OCI-LY7 (cell line): ENCODE results near the gene TBC1D24. TPM values are rescaled to one million over a fixed set of nuclear protein-coding genes. Genes with fewer than 3 reads are reported as not detected.
"Not testable (repeated sequence)": the region's sequence is repeated elsewhere in the genome, so short reads cannot be mapped to it uniquely, and the experiment has no call there.

Experiments
- BruUV-seq: library from RNA; stranded (reverse); fragments of 400-500 nt; replicated peaks from 2 replicates; lab custom pipeline; 2021; lab: Mats Ljungman, UMichigan
- CTCF ChIA-PET: fragments of 300-600 bp; sonication (Branson Sonifier 250); formaldehyde crosslinking; loops from one replicate; lab custom pipeline; 2022; ENCODE audit warnings: antibody characterized with exemption; ENCODE audit not compliant: unreplicated experiment; lab: Charles Lee
- POLR2A ChIA-PET: fragments of 300-600 bp; sonication (Branson Sonifier 250); formaldehyde crosslinking; loops from one replicate; lab custom pipeline; 2022; ENCODE audit warnings: antibody characterized with exemption; lab: Charles Lee
- DNase-seq: peaks from one replicate; pipeline ENCODE4 v3.0.0-alpha.2; 2015; ENCODE audit warnings: low spot score
- H2AFZ ChIP-seq: fragments of 200-600 bp; sonication (generic), shearing (Covaris generic); 2 replicates; pipeline ENCODE4 v1.6.1; 2014; ENCODE audit warnings: mild to moderate bottlenecking, antibody characterized with exemption, low read length, moderate library complexity
- H3K27ac ChIP-seq: fragments of 200-600 bp; sonication (generic); 2 replicates; pipeline ENCODE4 v1.5.1; 2014; ENCODE audit warnings: mixed run types, low read depth, mild to moderate bottlenecking, moderate library complexity, low read length, inconsistent platforms; ENCODE audit not compliant: poor library complexity, severe bottlenecking
- H3K36me3 ChIP-seq: fragments of 200-600 bp; sonication (generic); 2 replicates; pipeline ENCODE4 v1.6.1; 2014; ENCODE audit warnings: mild to moderate bottlenecking, antibody characterized with exemption, low read length, moderate library complexity, mixed read lengths; ENCODE audit not compliant: insufficient read depth
- H3K4me1 ChIP-seq: fragments of 200-600 bp; sonication (generic); 2 replicates; pipeline ENCODE4 v1.5.1; 2014; ENCODE audit warnings: mild to moderate bottlenecking, low read length; ENCODE audit not compliant: insufficient read depth, poor library complexity, severe bottlenecking
- H3K4me2 ChIP-seq: fragments of 200-600 bp; sonication (generic); 2 replicates; pipeline ENCODE4 v1.6.1; 2014; ENCODE audit warnings: mild to moderate bottlenecking, low read length
- H3K4me3 ChIP-seq: fragments of 200-600 bp; sonication (generic); 2 replicates; pipeline ENCODE4 v1.5.1; 2014; ENCODE audit warnings: mild to moderate bottlenecking, low read depth, low read length; ENCODE audit not compliant: poor library complexity, severe bottlenecking
- H3K79me2 ChIP-seq: fragments of 200-600 bp; sonication (generic); 2 replicates; pipeline ENCODE4 v1.6.1; 2016; ENCODE audit warnings: low read depth, mild to moderate bottlenecking, low read length, moderate library complexity, mixed read lengths; ENCODE audit not compliant: insufficient read depth
- H3K9me2 ChIP-seq: fragments of 200-600 bp; sonication (generic); 2 replicates; pipeline ENCODE4 v1.6.1; 2016; ENCODE audit warnings: mild to moderate bottlenecking, low read length, mixed read lengths; ENCODE audit not compliant: insufficient read depth
- H3K9me3 ChIP-seq: fragments of 200-600 bp; sonication (generic); 2 replicates; pipeline ENCODE4 v1.6.1; 2014; ENCODE audit warnings: mild to moderate bottlenecking, mixed run types, low read length, mixed read lengths
- H4K20me1 ChIP-seq: fragments of 200-600 bp; sonication (generic); 2 replicates; pipeline ENCODE4 v1.6.1; 2014; ENCODE audit warnings: mild to moderate bottlenecking, antibody characterized with exemption, low read length, moderate library complexity, mixed read lengths; ENCODE audit not compliant: insufficient read depth
- intact Hi-C: fragments of 100-400 bp; cut with micrococcal nuclease; formaldehyde crosslinking; loops from one replicate; pipeline ENCODE4 v1.10.0; 2022; ENCODE audit not compliant: unreplicated experiment
- total RNA-seq, 2 experiments: library from RNA; depleted of rRNA in 1 of 2; stranded (reverse); fragments of >200 nt in 1 of 2; shearing (Covaris generic) in 1 of 2; gene quantifications; 2 replicates each; pipeline ENCODE4 v1.2.3, GENCODE V29; 2014 to 2022

TBC1D24 gene
- total RNA-seq, 2 experiments from 2014 or later: 23.4 to 34.7 TPM

DNA sequence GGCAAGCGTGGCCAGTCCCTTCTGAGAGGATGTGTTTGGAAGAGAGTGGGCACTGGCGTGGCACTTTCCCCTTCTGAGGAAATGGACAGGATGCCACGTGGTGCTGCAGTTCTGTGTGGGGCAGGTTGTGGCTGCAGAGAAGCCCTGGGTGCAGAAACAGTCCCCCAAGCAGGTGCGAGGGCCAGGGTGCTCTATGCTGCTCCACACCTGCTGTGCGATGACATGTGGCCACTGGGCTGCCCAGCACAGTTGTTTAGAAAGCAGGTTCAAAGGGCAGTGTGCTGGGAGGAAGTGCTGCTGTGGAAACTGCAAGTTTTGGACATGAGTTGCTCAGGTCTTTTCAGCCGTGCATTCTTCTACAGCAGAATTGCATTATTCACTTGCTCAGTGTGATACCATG is 66.5 kb downstream of the TBC1D24 start:
- peaks cover 29% of the 10 kb centered on the region; the same call in 1 of the 2 replicates for H3K36me3 ChIP-seq
- intact Hi-C loops, DNase-seq, H3K9me2 ChIP-seq, H2AFZ ChIP-seq, H4K20me1 ChIP-seq, H3K4me3 ChIP-seq, H3K9me3 ChIP-seq, BruUV-seq, POLR2A ChIA-PET, CTCF ChIA-PET, H3K27ac ChIP-seq: not testable (repeated sequence)
- H3K79me2 ChIP-seq: peaks cover 31% of the 10 kb centered on the region
- H3K4me1 ChIP-seq: peaks cover 22% of the 10 kb centered on the region
- H3K4me2 ChIP-seq: peak overlapping the region; percentile 44; the same call in 1 of the 2 replicates

DNA sequence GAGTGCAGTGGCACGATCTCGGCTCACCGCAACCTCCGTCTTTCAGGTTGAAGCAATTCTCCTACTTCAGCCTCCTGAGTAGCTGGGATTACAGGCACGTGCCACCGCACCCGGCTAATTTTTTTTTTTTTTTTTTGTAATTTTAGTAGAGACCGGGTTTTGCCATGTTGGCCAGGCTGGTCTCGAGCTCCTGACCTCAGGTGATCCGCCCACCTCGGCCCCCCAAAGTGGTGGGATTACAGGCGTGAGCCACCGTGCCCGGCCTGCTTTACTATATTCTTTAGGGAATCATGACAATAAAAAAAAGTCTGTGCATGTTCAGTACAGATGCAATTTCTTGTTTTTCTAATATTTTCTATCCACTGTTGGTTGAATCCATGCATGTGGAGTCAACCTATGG is 68.8 kb downstream of the TBC1D24 start:
- intact Hi-C loops, H3K9me2 ChIP-seq, CTCF ChIA-PET, H3K27ac ChIP-seq, H2AFZ ChIP-seq, H3K4me3 ChIP-seq, H3K4me2 ChIP-seq, POLR2A ChIA-PET, H4K20me1 ChIP-seq, DNase-seq, H3K9me3 ChIP-seq, BruUV-seq: not testable (repeated sequence)
- peaks cover 20% of the 10 kb centered on the region for H3K4me1 ChIP-seq
- peaks cover 29% of the 10 kb centered on the region; the same call in 1 of the 2 replicates for H3K36me3 ChIP-seq
- peaks cover 28% of the 10 kb centered on the region for H3K79me2 ChIP-seq

DNA sequence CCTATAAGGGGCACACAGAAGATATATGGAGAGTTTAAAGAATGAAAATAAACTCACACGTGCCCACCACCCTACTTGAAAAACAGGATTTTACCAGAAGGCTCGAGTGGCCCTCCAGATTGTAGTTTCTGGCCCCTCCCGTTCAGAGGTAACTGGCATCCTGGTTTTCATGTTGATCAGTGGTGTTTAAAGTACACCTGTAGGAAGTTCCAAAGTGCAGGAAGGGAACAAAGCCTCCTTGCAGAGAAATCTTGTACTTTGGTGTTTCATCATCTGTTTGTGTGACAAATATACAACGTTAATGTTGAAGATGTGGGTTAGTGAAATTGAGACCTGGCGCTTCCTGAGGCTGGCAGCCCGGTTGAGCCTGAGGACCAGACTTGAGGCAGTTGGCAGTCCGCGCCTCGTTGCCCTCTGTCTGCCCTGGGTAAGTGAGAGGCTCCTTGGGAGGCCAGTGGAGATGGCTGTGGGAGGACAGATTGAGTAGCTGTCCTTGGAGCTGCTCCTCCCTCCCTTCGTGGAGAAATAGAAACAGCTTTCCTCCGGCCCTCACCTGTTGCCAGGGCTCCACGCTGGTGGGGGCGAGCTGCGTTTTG is 75.5 kb downstream of the TBC1D24 start:
- H3K79me2 ChIP-seq, H3K27ac ChIP-seq, BruUV-seq, CTCF ChIA-PET, H3K4me2 ChIP-seq, H3K4me3 ChIP-seq, H3K36me3 ChIP-seq, H4K20me1 ChIP-seq, POLR2A ChIA-PET, H3K4me1 ChIP-seq, DNase-seq, intact Hi-C loops, H3K9me2 ChIP-seq, H3K9me3 ChIP-seq, H2AFZ ChIP-seq: not testable (repeated sequence)

DNA sequence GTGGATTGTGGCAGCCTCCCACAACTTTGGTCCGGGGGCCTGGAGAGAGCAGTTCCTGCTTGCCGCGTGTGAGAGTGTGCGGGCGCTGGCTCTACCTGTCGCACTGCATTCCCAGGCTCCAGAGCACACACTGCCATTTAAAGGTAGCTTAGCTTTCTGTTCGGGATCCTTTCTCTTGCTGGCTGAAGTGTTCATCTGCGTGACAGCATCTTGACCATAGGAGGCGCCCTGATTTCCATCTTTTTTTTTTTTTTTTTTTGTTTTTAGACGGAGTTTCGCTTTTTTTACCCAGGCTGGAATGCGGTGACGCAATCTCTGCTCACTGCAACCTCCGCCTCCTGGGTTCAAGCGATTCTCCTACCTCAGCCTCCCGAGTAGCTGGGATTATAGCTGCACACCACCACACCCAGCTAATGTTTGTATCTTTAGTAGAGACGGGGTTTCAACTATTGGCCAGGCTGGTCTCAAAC is 76.5 kb downstream of the TBC1D24 start:
- H3K9me3 ChIP-seq, POLR2A ChIA-PET, H3K4me1 ChIP-seq, DNase-seq, H4K20me1 ChIP-seq, H2AFZ ChIP-seq, H3K4me2 ChIP-seq, H3K36me3 ChIP-seq, H3K27ac ChIP-seq, CTCF ChIA-PET, H3K79me2 ChIP-seq, intact Hi-C loops, H3K9me2 ChIP-seq, BruUV-seq, H3K4me3 ChIP-seq: not testable (repeated sequence)

DNA sequence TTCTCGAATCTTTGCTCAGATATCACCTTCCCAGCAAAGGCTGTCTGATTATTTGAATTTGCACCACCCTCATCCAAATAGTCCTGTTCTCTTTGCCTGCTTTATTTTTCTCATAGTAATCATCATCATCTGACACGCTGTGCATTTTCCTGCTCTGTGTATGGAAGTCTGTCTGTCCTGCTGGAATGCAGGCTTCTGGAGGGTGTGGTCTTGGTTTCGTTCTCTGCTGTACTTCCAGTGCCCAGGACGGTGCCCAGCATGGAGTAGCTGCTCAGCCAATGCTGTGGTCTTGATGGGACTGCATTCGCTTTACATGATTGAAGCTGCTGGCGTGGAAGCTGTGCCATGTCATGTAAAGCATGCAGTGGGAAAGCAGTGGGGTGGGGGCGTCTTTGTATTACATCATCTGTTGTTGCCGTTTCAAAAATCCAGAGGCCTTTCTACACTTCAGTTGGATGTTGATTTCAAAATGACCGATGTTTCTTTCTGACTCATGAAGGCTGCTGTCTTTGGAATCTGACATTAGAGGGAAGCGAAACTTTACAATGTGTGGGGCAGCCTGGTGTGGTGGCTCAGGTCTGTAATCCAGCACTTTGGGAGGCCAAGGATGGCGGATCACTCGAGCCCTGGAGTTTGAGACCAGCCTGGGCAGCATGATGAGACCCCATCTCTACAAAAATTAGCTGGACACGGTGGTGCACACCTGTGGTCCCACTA is 79.9 kb downstream of the TBC1D24 start:
- BruUV-seq, H2AFZ ChIP-seq, intact Hi-C loops, POLR2A ChIA-PET, CTCF ChIA-PET, H3K9me3 ChIP-seq, H3K9me2 ChIP-seq, DNase-seq, H3K4me3 ChIP-seq, H3K4me1 ChIP-seq, H3K4me2 ChIP-seq, H3K36me3 ChIP-seq, H4K20me1 ChIP-seq, H3K27ac ChIP-seq, H3K79me2 ChIP-seq: not testable (repeated sequence)
